Right cardiac atrium (tissue), 5 donors: ENCODE results near the gene LRRC26. TPM values are rescaled to one million over a fixed set of nuclear protein-coding genes. Genes with fewer than 3 reads are reported as not detected.

Experiments used
- ATAC-seq, 2 donors: fragments of 200-7000 bp; cut with Tn5 transposase; one replicate each; pipeline versions ENCODE4 v1.8.0 to v1.9.1; 2020; ENCODE audit warnings: moderate library complexity in 2 of 2, mild to moderate bottlenecking in 1 of 2
- DNase-seq, 3 donors: peaks; one replicate each; pipeline ENCODE4 v3.0.0-alpha.2; 2020
- H3K27ac ChIP-seq: one replicate; pipeline ENCODE4 v1.5.1; 2013; ENCODE audit warnings: mild to moderate bottlenecking, low read length, control low read depth, moderate library complexity
- H3K27me3 ChIP-seq: one replicate; pipeline ENCODE4 v1.6.1; 2013; ENCODE audit not compliant: control insufficient read depth, insufficient read depth
- H3K4me1 ChIP-seq: one replicate; pipeline ENCODE4 v1.6.1; 2013; ENCODE audit warnings: low read length; ENCODE audit not compliant: control insufficient read depth, insufficient read depth
- H3K4me3 ChIP-seq: one replicate; pipeline ENCODE4 v1.5.1; 2013; ENCODE audit warnings: low read length, control low read depth
- H3K9me3 ChIP-seq: one replicate; pipeline ENCODE4 v1.6.1; 2013; ENCODE audit warnings: low read length; ENCODE audit not compliant: control insufficient read depth
- WGBS: extraction: QIAGEN DNeasy Blood & Tissue Kit; methylation state at CpG from one replicate; pipeline ENCODE4 v1.1.7; 2013; 5-methylcytosine and 5-hydroxymethylcytosine counted together
- intact Hi-C, 4 donors: fragments of 100-400 bp; cut with DNase I; formaldehyde crosslinking; loops; one replicate each; pipeline versions ENCODE4 v1.11.0 to v1.14.0; 2022 to 2023
- polyA plus RNA-seq: library from polyadenylated mRNA; stranded (reverse); fragments of 200-250 nt; gene quantifications from one replicate; pipeline ENCODE4 v1.2.3, GENCODE V29; 2013
- total RNA-seq, 4 donors: library from RNA; stranded (reverse); fragmentation: NEBNext Ultra II Directional; extraction: Animal tissue kit (Norgen Biotek cat#: 25700); gene quantifications; one replicate each; pipeline ENCODE4 v1.2.1, GENCODE V29; 2021
- donor health status: healthy with polysubstance abuse.
- donor health status: DM: no; HTN: yes; CAD: no.
- donor health status: DM: no; HTN: no; CAD: no.
- donor health status: DM: no; HTN: yes; CAD: no; lungs with severe emphysema.
- donor health status: DM: yes; HTN: yes; CAD: no.

LRRC26 gene
- total and polyA plus RNA-seq, 5 donors, result not detected

GRCh38 chr9:137163805-137164204 lies 6.0 kb downstream of the LRRC26 start:
- Histone ChIP-seq H3K4me1 (peaks cover 2% of the 10 kb centered on the region), H3K4me3 (no peak overlapping the region), H3K9me3 (no peaks in the 10 kb centered on the region), H3K27me3 (no peaks in the 10 kb centered on the region), H3K27ac (no peak overlapping the region)
- ATAC-seq, result no peak
- 81% methylated on average over 22 of the region's 22 CpGs for WGBS
- DNase-seq, result no peak
- intact Hi-C loops, result no loop called here

DNA sequence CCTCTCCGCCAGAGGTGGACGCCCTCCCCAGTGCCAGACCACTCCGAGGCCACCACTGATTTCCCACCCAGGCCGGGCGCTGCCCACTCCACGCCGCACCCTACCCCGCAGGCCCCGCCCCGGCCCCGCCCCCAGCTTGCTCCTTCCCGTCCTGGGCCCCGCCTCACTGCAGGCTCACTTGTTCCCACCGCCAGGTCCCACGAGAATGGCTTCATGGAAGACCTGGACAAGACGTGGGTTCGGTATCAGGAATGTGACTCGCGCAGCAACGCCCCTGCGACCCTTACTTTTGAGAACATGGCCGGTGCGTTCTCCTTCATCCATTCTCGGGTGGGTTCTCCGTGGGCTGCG lies 6.5 kb downstream of the LRRC26 start:
- WGBS, result 26% methylated on average over 26 of the region's 26 CpGs
- intact Hi-C loops, result no loop called here
- no peaks in the 10 kb centered on the region for H3K27me3 ChIP-seq

GRCh38 chr9:137162505-137163364 lies 7.1 kb downstream of the LRRC26 start:
- no peaks in the 10 kb centered on the region for H3K9me3 ChIP-seq
- no peak overlapping the region for H3K4me3 ChIP-seq
- DNase-seq, result peak in 1 of 3 donors; percentile 65
- peak in 1 of 2 donors; percentile 7 for ATAC-seq
- no peak overlapping the region for H3K27ac ChIP-seq
- no peaks in the 10 kb centered on the region for H3K27me3 ChIP-seq
- no peaks in the 10 kb centered on the region for H3K4me1 ChIP-seq
- intact Hi-C loops, result no loop called here
- 7% methylated on average over 74 of the region's 74 CpGs for WGBS

More for the DNA sequence above, 6.5 kb downstream of the LRRC26 start:
- H3K4me1 ChIP-seq, result peaks cover 2% of the 10 kb centered on the region
- peak in 1 of 2 donors; percentile 3 for ATAC-seq
- H3K9me3 ChIP-seq, result no peaks in the 10 kb centered on the region
- no peak overlapping the region for H3K4me3 ChIP-seq
- DNase-seq, result no peak
- no peak overlapping the region for H3K27ac ChIP-seq

GRCh38 chr9:137161558-137162486 lies 8.0 kb downstream of the LRRC26 start:
- intact Hi-C loops, result no loop called here
- Histone ChIP-seq H3K4me1 (no peaks in the 10 kb centered on the region), H3K9me3 (no peaks in the 10 kb centered on the region), H3K27ac (no peak overlapping the region), H3K4me3 (no peak overlapping the region), H3K27me3 (no peaks in the 10 kb centered on the region)
- ATAC-seq, result no peak
- peak in 1 of 3 donors; percentile 41 for DNase-seq
- WGBS, result 7% methylated on average over 70 of the region's 71 CpGs

DNA sequence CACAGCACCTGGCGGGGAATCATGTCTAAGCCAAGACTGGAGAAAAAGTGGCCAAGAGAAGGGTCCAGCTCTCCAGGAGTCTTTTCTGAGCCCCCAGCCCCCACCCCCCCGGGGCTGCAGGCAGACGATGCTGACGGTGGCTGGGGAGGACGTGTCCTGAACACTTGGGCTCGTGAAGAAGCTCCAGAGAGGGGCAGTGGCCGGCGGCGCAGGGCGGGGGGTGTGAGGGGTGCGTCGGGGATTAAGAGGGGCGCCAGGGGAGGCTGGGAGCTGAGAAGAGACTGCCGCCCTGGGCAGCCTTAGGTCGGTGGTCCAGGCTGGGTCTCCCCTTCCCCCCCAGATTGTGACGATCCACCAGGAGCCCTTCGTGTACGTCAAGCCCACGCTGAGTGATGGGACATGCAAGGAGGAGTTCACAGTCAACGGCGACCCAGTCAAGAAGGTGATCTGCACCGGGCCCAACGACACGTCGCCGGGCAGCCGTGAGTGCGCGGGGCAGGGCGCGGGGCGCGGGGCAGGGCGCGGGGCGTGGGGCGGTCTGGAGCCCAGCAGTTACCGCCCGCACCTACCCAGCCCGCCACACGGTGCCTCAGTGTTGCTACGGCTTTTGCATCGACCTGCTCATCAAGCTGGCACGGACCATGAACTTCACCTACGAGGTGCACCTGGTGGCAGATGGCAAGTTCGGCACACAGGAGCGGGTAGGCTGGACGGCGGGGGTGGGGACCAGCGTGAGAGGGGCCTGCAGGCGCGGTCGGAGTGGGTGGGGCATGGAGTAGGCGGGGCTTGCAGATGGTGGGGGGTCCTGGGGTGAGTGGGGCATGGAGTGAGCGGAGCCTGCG lies 8.9 kb downstream of the LRRC26 start:
- no peaks in the 10 kb centered on the region for H3K4me1 ChIP-seq
- ATAC-seq (no peak), DNase-seq (peak in 1 of 3 donors; percentile 37)
- no peaks in the 10 kb centered on the region for H3K27me3 ChIP-seq
- 29% methylated on average over 56 of the region's 56 CpGs for WGBS
- intact Hi-C loops, result no loop called here
- no peak overlapping the region for H3K4me3 ChIP-seq
- H3K9me3 ChIP-seq, result no peaks in the 10 kb centered on the region
- H3K27ac ChIP-seq, result no peak overlapping the region

DNA sequence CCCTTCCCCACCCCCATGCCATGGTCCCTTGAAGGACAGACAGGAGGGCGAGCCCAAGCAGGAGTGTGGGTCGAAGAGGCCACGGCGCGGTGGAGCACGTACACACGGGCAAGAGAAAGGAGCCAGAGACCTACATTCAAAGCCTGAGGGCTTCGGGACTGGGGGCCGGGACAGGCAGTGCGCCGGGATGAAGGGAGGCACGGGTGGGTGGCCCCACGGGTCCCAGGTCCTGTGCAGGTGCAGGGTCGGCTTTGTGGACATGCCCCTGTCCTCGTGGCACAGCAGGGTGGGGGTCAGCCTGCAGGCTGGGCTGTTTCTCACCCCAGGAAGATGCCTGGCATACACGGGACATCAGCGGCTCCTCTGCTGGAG lies 9.8 kb downstream of the LRRC26 start:
- no peak overlapping the region for H3K27ac ChIP-seq

GRCh38 chr9:137159105-137160053 lies 10.5 kb downstream of the LRRC26 start:
- no peaks in the 10 kb centered on the region for H3K27me3 ChIP-seq
- H3K27ac ChIP-seq, result no peak overlapping the region
- no peaks in the 10 kb centered on the region for H3K9me3 ChIP-seq
- WGBS, result 37% methylated on average over 14 of the region's 14 CpGs
- H3K4me3 ChIP-seq, result no peak overlapping the region
- intact Hi-C loops, result no loop called here
- no peak for ATAC-seq
- DNase-seq, result peak in 1 of 3 donors; percentile 8
- no peaks in the 10 kb centered on the region for H3K4me1 ChIP-seq

More for the DNA sequence above, 9.8 kb downstream of the LRRC26 start:
- Histone ChIP-seq H3K4me1 (no peaks in the 10 kb centered on the region), H3K9me3 (no peaks in the 10 kb centered on the region), H3K27me3 (no peaks in the 10 kb centered on the region), H3K4me3 (no peak overlapping the region)
- WGBS, result 63% methylated on average over 17 of the region's 17 CpGs
- ATAC-seq (no peak), DNase-seq (peak in 1 of 3 donors; percentile 7)
- intact Hi-C loops, result no loop called here

DNA sequence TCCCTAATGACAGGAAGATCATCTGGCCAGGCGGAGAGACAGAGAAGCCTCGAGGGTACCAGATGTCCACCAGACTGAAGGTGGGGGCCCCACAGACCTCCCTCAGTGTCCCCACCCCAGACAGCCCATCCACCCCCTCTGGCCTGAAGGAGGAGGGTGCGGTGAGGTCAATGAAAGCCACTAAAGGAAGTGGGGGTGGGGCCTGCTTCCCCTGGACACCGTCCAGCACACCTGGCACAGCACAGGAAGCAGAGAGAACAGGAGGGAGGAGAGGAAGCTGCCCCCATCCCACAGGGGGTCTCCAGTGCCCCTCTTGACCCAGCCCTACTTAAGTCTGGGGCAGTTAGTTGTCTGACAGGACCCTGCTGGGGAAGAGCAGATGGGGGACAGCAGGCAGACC lies 11.2 kb downstream of the LRRC26 start:
- no peak overlapping the region for H3K4me3 ChIP-seq
- 46% methylated on average over 4 of the region's 4 CpGs for WGBS
- H3K27ac ChIP-seq, result no peak overlapping the region
- ATAC-seq (no peak), DNase-seq (no peak)
- intact Hi-C loops, result no loop called here
- H3K4me1 ChIP-seq, result no peaks in the 10 kb centered on the region
- no peaks in the 10 kb centered on the region for H3K27me3 ChIP-seq
- no peaks in the 10 kb centered on the region for H3K9me3 ChIP-seq

GRCh38 chr9:137157618-137158415 lies 12.0 kb downstream of the LRRC26 start:
- intact Hi-C loops, result no loop called here
- DNase-seq, result peak in 1 of 3 donors; percentile 13
- H3K4me3 ChIP-seq, result no peak overlapping the region
- H3K27ac ChIP-seq, result no peak overlapping the region
- no peaks in the 10 kb centered on the region for H3K27me3 ChIP-seq
- no peaks in the 10 kb centered on the region for H3K4me1 ChIP-seq
- H3K9me3 ChIP-seq, result no peaks in the 10 kb centered on the region
- 63% methylated on average over 19 of the region's 19 CpGs for WGBS
- no peak for ATAC-seq
